Measurements from ENCODE around the gene NFKBIZ. TPM values are rescaled to one million over a fixed set of nuclear protein-coding genes. Genes with fewer than 3 reads are reported as not detected.

NFKBIZ gene
- total and polyA plus RNA-seq, 9 of the 15 experiments (the other 6 are each of a cell fraction or from before 2014, with no cell fraction given), result 1.2 to 13.7 (median 5.7) TPM

DNA sequence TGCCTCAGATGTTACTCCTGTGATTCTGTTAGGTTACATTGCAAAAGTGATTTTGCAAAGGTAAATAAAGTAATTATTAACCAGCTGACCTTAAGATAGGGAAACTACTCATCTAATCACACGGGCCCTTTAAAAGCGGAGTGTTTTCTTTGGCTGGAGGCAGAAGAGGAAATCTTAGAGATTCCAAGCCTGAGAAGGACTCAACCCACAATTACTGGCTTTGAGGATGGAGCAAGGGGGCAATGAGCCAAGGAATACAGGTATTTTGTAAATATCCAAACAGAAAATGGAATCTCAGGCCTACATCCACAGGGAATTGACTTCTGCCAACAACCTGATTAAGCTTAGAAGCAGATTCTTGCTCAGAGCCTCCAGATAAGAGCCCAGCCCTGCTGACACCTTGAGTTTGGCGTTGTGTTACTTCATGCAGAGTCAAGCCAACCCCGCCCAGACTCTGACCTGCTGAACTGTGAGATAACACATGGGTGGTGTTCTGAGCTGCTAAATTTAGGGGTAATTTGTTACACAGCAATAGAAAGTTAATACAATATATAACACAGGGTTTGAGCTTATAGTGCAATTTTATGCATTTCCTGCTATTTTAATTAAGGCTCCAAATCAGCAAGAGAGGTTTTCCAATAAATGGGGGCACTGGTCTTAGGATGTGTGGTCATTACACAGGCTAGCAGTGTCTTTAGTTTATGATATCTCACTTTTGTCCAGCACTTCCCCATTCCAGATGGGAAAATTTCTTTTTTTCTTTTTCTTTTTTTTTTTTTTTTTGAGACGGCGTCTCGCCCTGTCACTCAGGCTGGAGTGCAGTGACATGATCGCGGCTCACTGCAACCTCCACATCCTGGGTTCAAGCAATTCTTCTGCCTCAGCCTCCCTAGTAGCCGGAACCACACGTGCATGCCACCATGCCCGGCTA is 19.5 kb downstream of the NFKBIZ start (continued):
- TF ChIP-seq CBX3 (IDR thresholded peaks at IDR 0.05; ENCODE audit: borderline replicate concordance in 1 of 2, low read length in 2 of 2) (peak in 1 of 2 experiments; percentile 77; a peak in 1 of 3 replicates), RBM17 (IDR thresholded peaks at IDR 0.05; ENCODE audit: borderline replicate concordance, low read depth, low read length) (no peak), SETDB1 (IDR thresholded peaks at IDR 0.05; ENCODE audit: low read length) (no peak), SIN3A (IDR thresholded peaks at IDR 0.05; ENCODE audit: borderline replicate concordance in 2 of 2, control insufficient read depth in 1 of 2, low read depth in 2 of 2, low read length in 2 of 2) (no peak), KLF10 (CRISPR knock-in tag; IDR thresholded peaks at IDR 0.05) (no peak), PML (IDR thresholded peaks at IDR 0.05; ENCODE audit: low read length) (peak; percentile 89), KHSRP (IDR thresholded peaks at IDR 0.05) (no peak), LEF1 (IDR thresholded peaks at IDR 0.05) (0 out of 2 replicates have a peak, but pooled peaks have one; percentile 17), GATA2 (CRISPR knock-in tag; IDR thresholded peaks at IDR 0.05) (peak; percentile 85), RFX5 (IDR thresholded peaks at IDR 0.05; ENCODE audit: low read depth, low read length) (no peak), RBM22 (IDR thresholded peaks at IDR 0.05; ENCODE audit: low read depth, low read length, poor library complexity, severe bottlenecking) (no peak), CXXC5 (CRISPR knock-in tag; IDR thresholded peaks at IDR 0.05) (peak; percentile 58), RCOR1 (IDR thresholded peaks at IDR 0.05; ENCODE audit: borderline replicate concordance in 1 of 2, low read depth in 2 of 2, low read length in 2 of 2) (peak in 1 of 2 experiments; percentile 82; a peak in 2 of 4 replicates), CBFB (CRISPR knock-in tag; IDR thresholded peaks at IDR 0.05) (no peak), BMI1 (IDR thresholded peaks at IDR 0.05; ENCODE audit: low read length) (no peak), PCBP1 (IDR thresholded peaks at IDR 0.05; ENCODE audit: low read depth, low read length, poor library complexity, severe bottlenecking) (no peak), ZBTB1 (CRISPR knock-in tag; IDR thresholded peaks at IDR 0.05; ENCODE audit: borderline replicate concordance, low read depth) (no peak), CTBP1 (IDR thresholded peaks at IDR 0.05; ENCODE audit: borderline replicate concordance) (peak; percentile 66; the same call in 1 of the 2 replicates)
- TF ChIP-seq, protein P1, sequence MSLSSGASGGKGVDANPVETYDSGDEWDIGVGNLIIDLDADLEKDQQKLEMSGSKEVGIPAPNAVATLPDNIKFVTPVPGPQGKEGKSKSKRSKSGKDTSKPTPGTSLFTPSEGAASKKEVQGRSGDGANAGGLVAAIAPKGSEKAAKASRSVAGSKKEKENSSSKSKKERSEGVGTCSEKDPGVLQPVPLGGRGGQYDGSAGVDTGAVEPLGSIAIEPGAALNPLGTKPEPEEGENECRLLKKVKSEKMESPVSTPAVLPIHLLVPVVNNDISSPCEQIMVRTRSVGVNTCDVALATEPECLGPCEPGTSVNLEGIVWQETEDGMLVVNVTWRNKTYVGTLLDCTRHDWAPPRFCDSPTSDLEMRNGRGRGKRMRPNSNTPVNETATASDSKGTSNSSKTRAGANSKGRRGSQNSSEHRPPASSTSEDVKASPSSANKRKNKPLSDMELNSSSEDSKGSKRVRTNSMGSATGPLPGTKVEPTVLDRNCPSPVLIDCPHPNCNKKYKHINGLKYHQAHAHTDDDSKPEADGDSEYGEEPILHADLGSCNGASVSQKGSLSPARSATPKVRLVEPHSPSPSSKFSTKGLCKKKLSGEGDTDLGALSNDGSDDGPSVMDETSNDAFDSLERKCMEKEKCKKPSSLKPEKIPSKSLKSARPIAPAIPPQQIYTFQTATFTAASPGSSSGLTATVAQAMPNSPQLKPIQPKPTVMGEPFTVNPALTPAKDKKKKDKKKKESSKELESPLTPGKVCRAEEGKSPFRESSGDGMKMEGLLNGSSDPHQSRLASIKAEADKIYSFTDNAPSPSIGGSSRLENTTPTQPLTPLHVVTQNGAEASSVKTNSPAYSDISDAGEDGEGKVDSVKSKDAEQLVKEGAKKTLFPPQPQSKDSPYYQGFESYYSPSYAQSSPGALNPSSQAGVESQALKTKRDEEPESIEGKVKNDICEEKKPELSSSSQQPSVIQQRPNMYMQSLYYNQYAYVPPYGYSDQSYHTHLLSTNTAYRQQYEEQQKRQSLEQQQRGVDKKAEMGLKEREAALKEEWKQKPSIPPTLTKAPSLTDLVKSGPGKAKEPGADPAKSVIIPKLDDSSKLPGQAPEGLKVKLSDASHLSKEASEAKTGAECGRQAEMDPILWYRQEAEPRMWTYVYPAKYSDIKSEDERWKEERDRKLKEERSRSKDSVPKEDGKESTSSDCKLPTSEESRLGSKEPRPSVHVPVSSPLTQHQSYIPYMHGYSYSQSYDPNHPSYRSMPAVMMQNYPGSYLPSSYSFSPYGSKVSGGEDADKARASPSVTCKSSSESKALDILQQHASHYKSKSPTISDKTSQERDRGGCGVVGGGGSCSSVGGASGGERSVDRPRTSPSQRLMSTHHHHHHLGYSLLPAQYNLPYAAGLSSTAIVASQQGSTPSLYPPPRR (CRISPR knock-in tag; IDR thresholded peaks at IDR 0.05; ENCODE audit: borderline replicate concordance), result no peak
- TF ChIP-seq, protein P2, sequence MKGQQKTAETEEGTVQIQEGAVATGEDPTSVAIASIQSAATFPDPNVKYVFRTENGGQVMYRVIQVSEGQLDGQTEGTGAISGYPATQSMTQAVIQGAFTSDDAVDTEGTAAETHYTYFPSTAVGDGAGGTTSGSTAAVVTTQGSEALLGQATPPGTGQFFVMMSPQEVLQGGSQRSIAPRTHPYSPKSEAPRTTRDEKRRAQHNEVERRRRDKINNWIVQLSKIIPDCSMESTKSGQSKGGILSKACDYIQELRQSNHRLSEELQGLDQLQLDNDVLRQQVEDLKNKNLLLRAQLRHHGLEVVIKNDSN (CRISPR knock-in tag; IDR thresholded peaks at IDR 0.05), result no peak
